Activated T-helper 2 cell treated with anti-CD3 and anti-CD28 coated beads, Interferon-gamma antibody, Interleukin-2, Interleukin-4, amounts not matched to agents 10 μg/mL and 5 μg/mL and 100 μg/mL, durations not matched to agents 14 hours and 24 hours and 36 hours (primary cell): Measurements from ENCODE around the gene GGA2. TPM values are rescaled to one million over a fixed set of nuclear protein-coding genes. Genes with fewer than 3 reads are reported as not detected.

ENCODE experiments used
- DNase-seq: peaks from one replicate; pipeline ENCODE4 v3.0.0; 2021; ENCODE audit warnings: low spot score
- H3K27ac Mint-ChIP-seq: one replicate; pipeline ENCODE4 v1.8.0; 2021; ENCODE audit warnings: mixed read lengths
- H3K27me3 Mint-ChIP-seq: one replicate; pipeline ENCODE4 v1.8.0; 2021; ENCODE audit warnings: low read depth, mixed read lengths
- H3K36me3 Mint-ChIP-seq: one replicate; pipeline ENCODE4 v1.8.0; 2021; ENCODE audit warnings: low read depth, mixed read lengths
- H3K4me1 Mint-ChIP-seq: one replicate; pipeline ENCODE4 v1.8.0; 2021; ENCODE audit warnings: low read depth, mixed read lengths
- H3K4me3 Mint-ChIP-seq: one replicate; pipeline ENCODE4 v1.8.0; 2021; ENCODE audit warnings: low read depth, mild to moderate bottlenecking, moderate library complexity, mixed read lengths
- H3K9me3 Mint-ChIP-seq: one replicate; pipeline ENCODE4 v1.8.0; 2021; ENCODE audit warnings: mixed read lengths
- intact Hi-C: fragments of 100-400 bp; cut with micrococcal nuclease; formaldehyde crosslinking; loops from one replicate; pipeline ENCODE4 v1.15.1; 2023
- total RNA-seq: library from RNA; stranded (reverse); gene quantifications from 2 replicates; pipeline ENCODE4 v1.2.3, GENCODE V29; 2022

GGA2 gene
- total RNA-seq, 1 donor from 2014 or later = 110 TPM

GRCh38 chr16:23505671-23506605 is 4.4 kb downstream of the GGA2 start:
- H3K4me3 Mint-ChIP-seq = no peak overlapping the region
- intact Hi-C loops = loop anchor here (2.0 to 10.0 kb wide), 4 partner anchors 51 to 139 kb away; partner anchors contain the start of genes COG7, DCTN5, EARS2 and NDUFAB1
- peaks cover 63% of the 10 kb centered on the region for H3K4me1 Mint-ChIP-seq
- peaks cover 41% of the 10 kb centered on the region for H3K36me3 Mint-ChIP-seq
- H3K9me3 Mint-ChIP-seq = no peaks in the 10 kb centered on the region
- H3K27ac Mint-ChIP-seq = no peak overlapping the region
- no peak for DNase-seq
- H3K27me3 Mint-ChIP-seq = no peaks in the 10 kb centered on the region

GRCh38 chr16:23505180-23505665 is 5.1 kb downstream of the GGA2 start:
- Mint-ChIP-seq H3K36me3 (peaks cover 44% of the 10 kb centered on the region), H3K27me3 (no peaks in the 10 kb centered on the region), H3K9me3 (no peaks in the 10 kb centered on the region), H3K4me1 (peaks cover 64% of the 10 kb centered on the region), H3K4me3 (peak overlapping the region; percentile 15), H3K27ac (peak overlapping the region; percentile 77)
- no peak for DNase-seq
- intact Hi-C loops = loop anchor here (2.0 to 10.0 kb wide), 4 partner anchors 50 to 140 kb away; partner anchors contain the start of genes COG7, DCTN5, EARS2 and NDUFAB1

- Mint-ChIP-seq H3K9me3 (no peaks in the 10 kb centered on the region), H3K4me3 (peak overlapping the region; percentile 15), H3K27me3 (no peaks in the 10 kb centered on the region), H3K4me1 (peaks cover 64% of the 10 kb centered on the region), H3K27ac (peak overlapping the region; percentile 77), H3K36me3 (peaks cover 43% of the 10 kb centered on the region)
- DNase-seq = peak; percentile 68
- intact Hi-C loops = loop anchor here (2.0 to 10.0 kb wide), 4 partner anchors 50 to 140 kb away; partner anchors contain the start of genes COG7, DCTN5, EARS2 and NDUFAB1
Measured at GRCh38 chr16:23504453-23505179, 5.7 kb downstream of the GGA2 start.

GRCh38 chr16:23504076-23504452 is 6.2 kb downstream of the GGA2 start:
- Mint-ChIP-seq H3K9me3 (no peaks in the 10 kb centered on the region), H3K4me1 (peaks cover 60% of the 10 kb centered on the region), H3K27me3 (no peaks in the 10 kb centered on the region), H3K36me3 (peaks cover 38% of the 10 kb centered on the region), H3K4me3 (no peak overlapping the region), H3K27ac (peak overlapping the region; percentile 26)
- no peak for DNase-seq
- intact Hi-C loops = loop anchor here (2.0 to 10.0 kb wide), 4 partner anchors 49 to 141 kb away; partner anchors contain the start of genes COG7, DCTN5, EARS2 and NDUFAB1

GRCh38 chr16:23502466-23502865 is 7.8 kb downstream of the GGA2 start:
- intact Hi-C loops = loop anchor here (10.0 kb wide), 3 partner anchors 48 to 142 kb away; partner anchors contain the start of genes COG7, DCTN5, NDUFAB1 and PALB2
- Mint-ChIP-seq H3K4me1 (peaks cover 56% of the 10 kb centered on the region), H3K36me3 (peaks cover 27% of the 10 kb centered on the region), H3K27ac (no peak overlapping the region), H3K9me3 (no peaks in the 10 kb centered on the region), H3K27me3 (no peaks in the 10 kb centered on the region), H3K4me3 (no peak overlapping the region)
- no peak for DNase-seq

GRCh38 chr16:23501291-23501690 is 9.0 kb downstream of the GGA2 start:
- DNase-seq = no peak
- H3K27me3 Mint-ChIP-seq = no peaks in the 10 kb centered on the region
- no peaks in the 10 kb centered on the region for H3K9me3 Mint-ChIP-seq
- H3K27ac Mint-ChIP-seq = no peak overlapping the region
- peaks cover 26% of the 10 kb centered on the region for H3K36me3 Mint-ChIP-seq
- H3K4me1 Mint-ChIP-seq = peaks cover 53% of the 10 kb centered on the region
- intact Hi-C loops = loop anchor here (10.0 kb wide), 3 partner anchors 46 to 144 kb away; partner anchors contain the start of genes COG7, DCTN5, NDUFAB1 and PALB2
- H3K4me3 Mint-ChIP-seq = no peak overlapping the region

- Mint-ChIP-seq H3K9me3 (no peaks in the 10 kb centered on the region), H3K27ac (no peak overlapping the region), H3K36me3 (peaks cover 23% of the 10 kb centered on the region), H3K4me1 (peaks cover 49% of the 10 kb centered on the region), H3K4me3 (no peak overlapping the region), H3K27me3 (no peaks in the 10 kb centered on the region)
- no peak for DNase-seq
- intact Hi-C loops = loop anchor here (10.0 kb wide), 3 partner anchors 46 to 144 kb away; partner anchors contain the start of genes COG7, DCTN5, NDUFAB1 and PALB2
Measured at GRCh38 chr16:23500862-23501225, 9.4 kb downstream of the GGA2 start.

GRCh38 chr16:23500212-23500861 is 10.0 kb downstream of the GGA2 start:
- H3K36me3 Mint-ChIP-seq = peaks cover 28% of the 10 kb centered on the region
- no peaks in the 10 kb centered on the region for H3K27me3 Mint-ChIP-seq
- no peak for DNase-seq
- H3K9me3 Mint-ChIP-seq = no peaks in the 10 kb centered on the region
- intact Hi-C loops = loop anchor here (10.0 kb wide), 3 partner anchors 46 to 144 kb away; partner anchors contain the start of genes COG7, DCTN5, NDUFAB1 and PALB2
- H3K27ac Mint-ChIP-seq = no peak overlapping the region
- no peak overlapping the region for H3K4me3 Mint-ChIP-seq
- H3K4me1 Mint-ChIP-seq = peaks cover 46% of the 10 kb centered on the region

GRCh38 chr16:23499801-23500200 is 10.5 kb downstream of the GGA2 start:
- intact Hi-C loops = loop anchor here (10.0 kb wide), 3 partner anchors 45 to 145 kb away; partner anchors contain the start of genes COG7, DCTN5, NDUFAB1 and PALB2
- no peak for DNase-seq
- Mint-ChIP-seq H3K27me3 (no peaks in the 10 kb centered on the region), H3K27ac (no peak overlapping the region), H3K4me3 (no peak overlapping the region), H3K36me3 (peaks cover 30% of the 10 kb centered on the region), H3K4me1 (peaks cover 43% of the 10 kb centered on the region), H3K9me3 (no peaks in the 10 kb centered on the region)

GRCh38 chr16:23498863-23499262 is 11.4 kb downstream of the GGA2 start:
- H3K36me3 Mint-ChIP-seq = peaks cover 33% of the 10 kb centered on the region
- intact Hi-C loops = no loop called here
- H3K27me3 Mint-ChIP-seq = no peaks in the 10 kb centered on the region
- no peaks in the 10 kb centered on the region for H3K9me3 Mint-ChIP-seq
- no peak for DNase-seq
- H3K4me1 Mint-ChIP-seq = peaks cover 34% of the 10 kb centered on the region
- no peak overlapping the region for H3K27ac Mint-ChIP-seq
- no peak overlapping the region for H3K4me3 Mint-ChIP-seq

GRCh38 chr16:23497543-23497868 is 12.8 kb downstream of the GGA2 start:
- Mint-ChIP-seq H3K27ac (no peak overlapping the region), H3K9me3 (no peaks in the 10 kb centered on the region), H3K4me1 (peaks cover 26% of the 10 kb centered on the region), H3K4me3 (no peak overlapping the region), H3K36me3 (peaks cover 38% of the 10 kb centered on the region), H3K27me3 (no peaks in the 10 kb centered on the region)
- DNase-seq = no peak
- intact Hi-C loops = no loop called here
